SK-N-SH (cell line): Measurements from ENCODE around the gene TPD52L1. TPM values are rescaled to one million over a fixed set of nuclear protein-coding genes. Genes with fewer than 3 reads are reported as not detected.

ENCODE experiments used
- CTCF ChIA-PET: fragments of 300-600, 350-600 bp; formaldehyde crosslinking; extraction: SDS; loops from one replicate; lab custom pipeline; 2021; lab: Yijun Ruan, JAX
- POLR2A ChIA-PET: fragments of 350-600 bp; sonication (Branson Sonifier 250); formaldehyde crosslinking; extraction: SDS; loops from one replicate; lab custom pipeline; 2020; ENCODE audit warnings: antibody characterized with exemption, inconsistent platforms; lab: Yijun Ruan, JAX
- DNase-seq: peaks from one replicate; pipeline ENCODE4 v3.0.0; 2012
- H2AFZ ChIP-seq: fragments of 200-600 bp; sonication (generic); 2 replicates; pipeline ENCODE4 v1.8.1; 2016; ENCODE audit warnings: antibody characterized with exemption, mild to moderate bottlenecking, low read depth
- H3F3A ChIP-seq: fragments of 200-600 bp; sonication (generic); replicated peaks from 2 replicates; pipeline ENCODE3; 2016; ENCODE audit warnings: antibody characterized with exemption, mild to moderate bottlenecking; ENCODE audit not compliant: insufficient read depth
- H3K27ac ChIP-seq, 2 experiments: fragments of 200-500 bp in 1 of 2; fragments of 200-600 bp in 1 of 2; sonication (Bioruptor generic) in 1 of 2; sonication (generic), shearing (Covaris generic) in 1 of 2; 2 replicates each; pipeline versions ENCODE4 v1.5.1 to v1.6.1; 2014 to 2016; ENCODE audit warnings: low read depth in 2 of 2, inconsistent platforms in 1 of 2, low read length in 1 of 2, mild to moderate bottlenecking in 1 of 2, mixed read lengths in 1 of 2
- H3K27me3 ChIP-seq: fragments of 200-600 bp; sonication (generic), shearing (Covaris generic); 2 replicates; pipeline ENCODE4 v1.6.1; 2016; ENCODE audit warnings: mixed run types; ENCODE audit not compliant: insufficient read depth
- H3K36me3 ChIP-seq, 2 experiments: fragments of 200-500 bp in 1 of 2; fragments of 200-600 bp in 1 of 2; sonication (Bioruptor generic) in 1 of 2; sonication (generic) in 1 of 2; replicated peaks in 1 of 2; 2 replicates each; pipeline versions ENCODE3 to v1.5.1; 2014 to 2016; ENCODE audit warnings: low read length in 1 of 2, mild to moderate bottlenecking in 1 of 2; ENCODE audit not compliant: insufficient read depth in 2 of 2, control insufficient read depth in 1 of 2
- H3K4me1 ChIP-seq, 2 experiments: fragments of 200-500 bp in 1 of 2; fragments of 200-600 bp in 1 of 2; sonication (Bioruptor generic) in 1 of 2; sonication (generic), shearing (Covaris generic) in 1 of 2; 2 replicates each; pipeline versions ENCODE4 v1.5.1 to v1.6.1; 2014 to 2016; ENCODE audit warnings: low read depth in 1 of 2, low read length in 1 of 2, mixed run types in 1 of 2; ENCODE audit not compliant: insufficient read depth in 2 of 2, control insufficient read depth in 1 of 2
- H3K4me2 ChIP-seq: fragments of 200-600 bp; sonication (generic), shearing (Covaris generic); 2 replicates; pipeline ENCODE4 v1.6.1; 2017; ENCODE audit warnings: mixed run types
- H3K4me3 ChIP-seq, 2 experiments: fragments of 200-500 bp in 1 of 2; fragments of 200-600 bp in 1 of 2; sonication (Bioruptor generic) in 1 of 2; sonication (generic), shearing (Covaris generic) in 1 of 2; 2 replicates each; pipeline versions ENCODE4 v1.5.1 to v1.8.1; 2014 to 2016; ENCODE audit warnings: low read depth in 2 of 2, inconsistent platforms in 1 of 2, low read length in 1 of 2, mild to moderate bottlenecking in 1 of 2, mixed read lengths in 1 of 2, moderate library complexity in 1 of 2
- H3K79me2 ChIP-seq: fragments of 200-600 bp; sonication (generic); 2 replicates; pipeline ENCODE4 v1.8.1; 2017; ENCODE audit warnings: mild to moderate bottlenecking; ENCODE audit not compliant: insufficient read depth
- H3K9ac ChIP-seq: fragments of 200-600 bp; sonication (generic); 2 replicates; pipeline ENCODE4 v1.6.1; 2017; ENCODE audit warnings: mixed run types
- H3K9me2 ChIP-seq: fragments of 200-600 bp; sonication (generic); 2 replicates; pipeline ENCODE4 v1.6.1; 2017; ENCODE audit warnings: mixed run types
- H3K9me3 ChIP-seq: fragments of 200-600 bp; sonication (generic); 2 replicates; pipeline ENCODE4 v1.6.1; 2017; ENCODE audit warnings: mixed run types, mild to moderate bottlenecking, moderate library complexity
- H4K20me1 ChIP-seq: fragments of 200-600 bp; sonication (generic); 2 replicates; pipeline ENCODE4 v1.6.1; 2017; ENCODE audit warnings: mild to moderate bottlenecking, mixed run types; ENCODE audit not compliant: insufficient read depth
- CTCF ChIP-seq: fragments of 200-600 bp; sonication (generic); IDR thresholded peaks from 2 replicates; pipeline ENCODE4 v1.6.1; 2017; ENCODE audit warnings: antibody characterized with exemption, mild to moderate bottlenecking, moderate library complexity
- ELF1 ChIP-seq: IDR thresholded peaks from 2 replicates; pipeline ENCODE4 v1.4.0; 2012
- EZH2phosphoT487 ChIP-seq: fragments of 200-600 bp; sonication (generic); IDR thresholded peaks from 2 replicates; pipeline ENCODE4 v1.6.1; 2017; ENCODE audit warnings: low read depth, mixed run types, mild to moderate bottlenecking, antibody characterized with exemption, moderate library complexity, borderline replicate concordance
- GATA2 ChIP-seq: sonication (generic); formaldehyde crosslinking; IDR thresholded peaks from 2 replicates; pipeline ENCODE4 v1.5.0; 2020; ENCODE audit warnings: mild to moderate bottlenecking, missing genetic modification reagents
- IRF3 ChIP-seq: fragments of 150-350 bp; IDR thresholded peaks from 2 replicates; pipeline ENCODE4 v1.6.1; 2016; ENCODE audit warnings: mild to moderate bottlenecking, low read depth, low read length
- MEF2A ChIP-seq: IDR thresholded peaks from 2 replicates; pipeline ENCODE4 v1.4.0; 2012; ENCODE audit warnings: low read depth, borderline replicate concordance
- NFIC ChIP-seq: IDR thresholded peaks from 2 replicates; pipeline ENCODE4 v1.4.0; 2012; ENCODE audit warnings: borderline replicate concordance
- PBX3 ChIP-seq: IDR thresholded peaks from 2 replicates; pipeline ENCODE4; 2012
- RAD21 ChIP-seq: IDR thresholded peaks from 2 replicates; pipeline ENCODE4 v1.6.1; 2012; ENCODE audit warnings: mild to moderate bottlenecking, low read length
- REST ChIP-seq: IDR thresholded peaks from 2 replicates; pipeline ENCODE4 v1.6.1; 2012; ENCODE audit warnings: mild to moderate bottlenecking, low read depth, low read length, moderate library complexity
- RXRA ChIP-seq: IDR thresholded peaks from 2 replicates; pipeline ENCODE4 v1.4.0; 2012; ENCODE audit warnings: low read depth, mild to moderate bottlenecking, borderline replicate concordance
- SIN3A ChIP-seq: IDR thresholded peaks from 2 replicates; pipeline ENCODE4 v1.6.1; 2012; ENCODE audit warnings: low read depth, mild to moderate bottlenecking, low read length, moderate library complexity, borderline replicate concordance
- TEAD4 ChIP-seq: IDR thresholded peaks from 2 replicates; pipeline ENCODE4 v1.4.0; 2012; ENCODE audit warnings: mild to moderate bottlenecking, borderline replicate concordance; ENCODE audit not compliant: insufficient read depth
- ZBTB33 ChIP-seq: IDR thresholded peaks from 2 replicates; pipeline ENCODE4 v1.4.0; 2012; ENCODE audit warnings: low read depth, borderline replicate concordance
- whole genome bisulfite sequencing: methylation state at CpG from one replicate; pipeline ENCODE4 v1.1.6; 2017; ENCODE audit warnings: low lambda C conversion rate; 5-methylcytosine and 5-hydroxymethylcytosine counted together
- polyA plus RNA-seq, 3 experiments: library from polyadenylated mRNA; depleted of rRNA; stranded (reverse); fragments of >200 nt; gene quantifications; 2 replicates each; pipeline ENCODE4 v1.2.3, GENCODE V29; 2012

TPD52L1 gene
- polyA plus RNA-seq, 1 of the 3 experiments (the other 2 are of a cell fraction), result 0.13 TPM

GRCh38 chr6:125203395-125203794 lies 49.8 kb downstream of the TPD52L1 start:
- ChIA-PET POLR2A (no interaction called here), CTCF (interaction anchor here (0.9 to 1.8 kb wide), 2 partner anchors 12 to 28 kb away, joined by 3 to 6 read pairs; no protein-coding TSS in a partner anchor)
- H4K20me1 ChIP-seq, result no peaks in the 10 kb centered on the region
- H3K4me1 ChIP-seq, result peaks cover 2 to 17% of the 10 kb centered on the region in 2 experiments
- no peaks in the 10 kb centered on the region for H3K9me2 ChIP-seq
- DNase-seq, result no peak
- no peaks in the 10 kb centered on the region for H3K79me2 ChIP-seq
- no peaks in the 10 kb centered on the region for H3K27me3 ChIP-seq
- H3K4me2 ChIP-seq, result no peak overlapping the region
- H3K4me3 ChIP-seq, result no peak overlapping the region
- TF ChIP-seq RXRA, result no peak
- no peak for TF ChIP-seq NFIC
- TF ChIP-seq, all 33 proteins: peak for 0
- Histone ChIP-seq H3K9me3 (no peaks in the 10 kb centered on the region), H3K36me3 (no peaks in the 10 kb centered on the region), H2AFZ (no peak overlapping the region), H3F3A (peaks cover 15% of the 10 kb centered on the region), H3K27ac (no peak overlapping the region), H3K9ac (no peak overlapping the region)

GRCh38 chr6:125205931-125206330 lies 52.4 kb downstream of the TPD52L1 start:
- no peaks in the 10 kb centered on the region for H3K79me2 ChIP-seq
- 11% methylated on average over 2 of the region's 2 CpGs for WGBS
- no peaks in the 10 kb centered on the region for H3K27me3 ChIP-seq
- no peak overlapping the region for H3K4me2 ChIP-seq
- DNase-seq, result no peak
- peaks cover 14% of the 10 kb centered on the region for H3F3A ChIP-seq
- H2AFZ ChIP-seq, result no peak overlapping the region
- H3K9me2 ChIP-seq, result no peaks in the 10 kb centered on the region
- no peaks in the 10 kb centered on the region for H4K20me1 ChIP-seq
- ChIA-PET CTCF (no interaction called here), POLR2A (no interaction called here)
- peaks cover 0 to 14% of the 10 kb centered on the region in 2 experiments; a peak in 3 of 4 replicates for H3K4me1 ChIP-seq
- H3K9ac ChIP-seq, result no peak overlapping the region
- TF ChIP-seq PBX3, result no peak
- no peak for TF ChIP-seq MEF2A
- TF ChIP-seq RAD21, result no peak
- TF ChIP-seq TEAD4, result no peak
- no peak for TF ChIP-seq ZBTB33
- no peak for TF ChIP-seq CTCF
- no peak for TF ChIP-seq RXRA
- TF ChIP-seq SIN3A, result no peak
- no peak for TF ChIP-seq REST
- no peak for TF ChIP-seq GATA2 (CRISPR knock-in tag)
- no peak for TF ChIP-seq IRF3
- no peak for TF ChIP-seq EZH2phosphoT487
- TF ChIP-seq ELF1, result no peak
- H3K27ac ChIP-seq, result no peak overlapping the region
- H3K4me3 ChIP-seq, result no peak overlapping the region
- H3K9me3 ChIP-seq, result no peaks in the 10 kb centered on the region
- no peaks in the 10 kb centered on the region for H3K36me3 ChIP-seq
